Measurements from ENCODE around the gene CYFIP2.
"Not testable (repeated sequence)": the region's sequence is repeated elsewhere in the genome, so short reads cannot be mapped to it uniquely, and the experiment has no call there.

Gene CYFIP2

DNA sequence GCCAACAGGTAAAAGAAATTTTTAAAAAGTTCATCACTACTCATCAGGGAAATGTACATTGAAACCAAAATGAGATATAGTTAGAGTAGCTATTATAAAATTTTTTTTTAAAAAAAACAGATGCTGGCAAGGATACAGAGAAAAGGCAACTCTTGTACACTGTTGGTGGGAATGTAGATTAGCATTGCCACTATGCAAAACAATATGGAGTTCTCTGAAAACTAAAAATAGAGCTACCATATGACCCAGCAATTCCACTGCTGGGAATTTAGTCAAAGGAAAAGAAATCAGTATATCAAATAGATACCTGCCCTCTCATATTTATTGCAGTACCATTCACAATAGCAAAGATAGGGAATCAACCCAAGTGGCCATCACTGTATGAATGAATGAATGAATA is 149.9 kb downstream of the CYFIP2 start:
- DNase-seq = no peak

DNA sequence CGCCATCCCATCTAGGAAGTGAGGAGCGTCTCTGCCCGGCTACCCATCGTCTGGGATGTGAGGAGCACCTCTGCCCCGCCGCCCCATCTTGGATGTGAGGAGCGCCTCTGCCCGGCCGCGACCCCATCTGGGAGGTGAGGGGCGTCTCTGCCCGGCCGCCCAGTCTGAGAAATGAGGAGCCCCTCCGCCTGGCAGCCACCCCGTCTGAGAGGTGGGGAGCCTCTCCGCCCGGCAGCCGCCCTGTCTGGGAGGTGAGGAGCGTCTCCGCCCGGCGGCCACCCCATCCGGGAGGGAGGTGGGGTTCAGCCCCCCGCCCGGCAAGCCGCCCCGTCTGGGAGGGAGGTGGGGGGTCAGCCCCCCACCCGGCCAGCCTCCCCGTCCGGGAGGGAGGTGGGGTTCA is 153.6 kb downstream of the CYFIP2 start:
- not testable (repeated sequence) for DNase-seq

DNA sequence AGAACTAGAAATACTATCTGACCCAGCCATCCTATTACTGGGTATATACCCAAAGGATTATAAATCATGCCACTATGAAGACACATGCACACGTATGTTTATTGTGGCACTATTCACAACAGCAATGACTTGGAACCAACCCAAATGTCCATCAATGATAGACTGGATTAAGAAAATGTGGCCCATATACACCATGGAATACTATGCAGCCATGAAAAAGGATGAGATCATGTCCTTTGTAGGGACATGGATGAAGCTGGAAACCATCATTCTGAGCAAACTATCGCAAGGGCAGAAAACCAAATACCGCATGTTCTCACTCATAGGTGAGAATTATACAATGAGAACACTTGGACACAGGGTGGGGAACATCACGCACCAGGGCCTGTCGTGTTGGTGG is 164.0 kb downstream of the CYFIP2 start:
- not testable (repeated sequence) for DNase-seq

DNA sequence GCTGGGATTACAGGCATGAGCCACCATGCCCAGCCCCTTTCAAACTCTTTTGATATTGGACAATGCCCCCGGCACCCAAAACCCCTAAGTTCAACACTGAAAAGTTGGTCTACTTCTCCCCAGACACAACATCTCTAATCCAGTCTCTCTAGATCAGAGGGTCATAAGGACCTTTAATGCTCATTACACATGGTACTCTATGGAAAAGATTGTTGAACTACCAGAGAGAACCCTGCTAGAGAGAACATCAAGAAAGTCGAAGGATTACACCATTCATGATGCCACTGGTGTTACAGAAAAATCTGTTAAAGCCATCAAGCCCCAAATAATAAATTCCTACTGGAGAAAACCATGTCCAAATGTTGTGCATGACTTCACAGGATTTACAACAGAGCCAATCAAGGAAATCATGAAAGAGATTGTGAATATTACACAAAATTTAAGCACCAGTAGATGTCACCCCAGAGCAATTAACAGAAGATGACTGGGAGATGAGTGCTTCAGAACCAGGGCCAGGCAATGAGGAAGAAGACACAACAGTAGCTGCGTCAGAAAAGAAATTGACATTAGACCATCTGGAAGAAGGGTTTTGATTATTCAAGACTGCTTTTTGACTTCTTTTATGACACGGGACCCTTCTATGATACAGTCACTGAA is 165.7 kb downstream of the CYFIP2 start:
- DNase-seq = peak; percentile 12

DNA sequence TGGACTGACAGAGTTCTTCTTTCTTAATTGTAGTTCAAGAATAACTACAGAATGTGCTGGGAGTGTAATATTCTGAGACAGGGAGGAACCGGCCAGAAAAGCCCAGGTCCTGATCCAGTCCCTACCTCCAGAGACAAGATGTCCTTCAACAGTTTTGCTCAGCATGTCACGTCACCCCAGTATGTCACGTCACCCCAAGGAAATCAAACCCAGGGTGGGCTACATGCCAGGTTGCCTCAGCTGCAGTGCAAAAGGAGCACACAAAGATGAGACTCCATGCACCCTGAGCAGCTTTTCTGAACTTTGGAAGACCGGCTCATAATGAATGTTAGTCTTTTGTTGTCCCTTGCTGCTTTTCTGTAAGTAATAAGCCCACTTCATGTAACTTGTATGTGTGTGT is 168.2 kb downstream of the CYFIP2 start:
- no peak for DNase-seq

DNA sequence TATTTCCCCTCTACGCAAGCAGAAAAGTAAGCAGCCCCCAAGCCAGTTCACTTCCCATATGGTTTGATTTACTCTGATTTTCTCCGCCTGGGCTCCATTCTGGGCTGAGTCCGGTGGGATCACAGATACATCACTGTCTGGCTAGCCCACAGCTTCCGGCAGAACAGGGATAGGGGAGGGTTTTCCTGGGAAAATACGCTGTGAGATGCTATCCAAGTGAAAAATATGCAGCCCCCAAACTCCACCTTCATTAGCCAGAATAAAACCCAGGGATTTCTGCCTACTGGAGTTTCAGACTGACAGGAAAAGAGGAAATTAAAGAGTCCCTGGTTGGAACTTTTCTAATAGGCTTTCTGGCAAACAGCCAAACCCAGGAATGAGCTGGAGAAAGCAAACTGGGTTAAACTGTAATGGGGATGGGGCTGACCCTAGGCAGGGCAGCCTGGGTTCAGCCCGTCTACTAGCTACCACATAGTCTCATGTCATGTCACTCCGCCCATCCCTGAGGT is 177.2 kb downstream of the CYFIP2 start:
- no peak for DNase-seq

DNA sequence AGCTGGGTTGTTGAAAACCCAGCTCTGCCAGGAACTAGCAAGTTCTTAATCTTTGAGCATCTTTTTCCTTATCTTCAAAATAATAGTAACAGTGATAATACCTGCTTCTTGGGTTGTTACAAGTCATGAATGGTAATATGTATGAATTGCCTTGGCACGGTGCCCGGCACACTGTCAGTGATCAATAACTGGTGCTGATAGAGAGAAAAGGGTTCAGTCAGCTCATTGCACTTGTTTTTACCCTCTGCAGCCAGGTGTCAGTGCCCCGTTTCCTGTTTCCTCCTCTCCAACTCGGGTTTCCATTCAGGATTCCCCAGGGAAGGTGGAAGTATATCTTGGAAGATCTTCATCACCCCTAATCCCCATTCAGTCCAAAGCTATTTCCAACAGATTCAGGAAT is 178.3 kb downstream of the CYFIP2 start:
- no peak for DNase-seq
